ENCODE data around the gene NR2C2. TPM values are rescaled to one million over a fixed set of nuclear protein-coding genes. Genes with fewer than 3 reads are reported as not detected.
A peak's percentile ranks its signal among the peaks of the same experiment; 100 is the strongest.

Gene NR2C2
- 10 to 100 TPM; 54.4 to 60.8 TPM for total RNA-seq
- polyA plus RNA-seq (2013, experiment 1 of 2) = 33.7 TPM
- polyA plus RNA-seq (2013, experiment 2 of 2) = 31.7 TPM
- long read RNA-seq, experiment 1, partial matches to known transcripts = 0 of 1 reads
- long read RNA-seq, experiment 1, other reads (novel, unspliced or antisense) = 1 of 1 reads
- long read RNA-seq, experiment 2, partial matches to known transcripts = 3 of 34 reads
- long read RNA-seq, experiment 2, other reads (novel, unspliced or antisense) = 27 of 34 reads
- long read RNA-seq, experiment 3, partial matches to known transcripts = 2 of 12 reads
- long read RNA-seq, experiment 3, other reads (novel, unspliced or antisense) = 8 of 12 reads
- long read RNA-seq, experiment 4, partial matches to known transcripts = 1 of 2 reads
- long read RNA-seq, experiment 4, other reads (novel, unspliced or antisense) = 1 of 2 reads

- H3K36me3 ChIP-seq (ENCODE audit: control insufficient read depth, insufficient read depth, low read length) = peaks cover 56% of the 10 kb centered on the region
- peak within 1 kb of the TSS; percentile 90 for H3K4me3 Mint-ChIP-seq
- 0% methylated on average over 12 to 107 of the region's 108 CpGs for WGBS, 2 experiments (ENCODE audit: insufficient coverage in 1 of 2, insufficient read length in 1 of 2)
- H3K4me3 ChIP-seq (ENCODE audit: low read length) = peak within 1 kb of the TSS; percentile 98
- peak within 1 kb of the TSS; percentile 99 for H3K27ac Mint-ChIP-seq
- no peaks in the 10 kb centered on the region for H3K9me3 ChIP-seq (ENCODE audit: control insufficient read depth, low read length)
- H3K4me1 Mint-ChIP-seq = peaks cover 38% of the 10 kb centered on the region
- peak; percentile 92 for DNase-seq
- no peaks in the 10 kb centered on the region for H3K27me3 ChIP-seq (ENCODE audit: control insufficient read depth, insufficient read depth, low read length, poor library complexity, severe bottlenecking)
- peak within 1 kb of the TSS; percentile 100 for H3K27ac ChIP-seq (ENCODE audit: low read depth, low read length)
- TF ChIP-seq, protein P1, sequence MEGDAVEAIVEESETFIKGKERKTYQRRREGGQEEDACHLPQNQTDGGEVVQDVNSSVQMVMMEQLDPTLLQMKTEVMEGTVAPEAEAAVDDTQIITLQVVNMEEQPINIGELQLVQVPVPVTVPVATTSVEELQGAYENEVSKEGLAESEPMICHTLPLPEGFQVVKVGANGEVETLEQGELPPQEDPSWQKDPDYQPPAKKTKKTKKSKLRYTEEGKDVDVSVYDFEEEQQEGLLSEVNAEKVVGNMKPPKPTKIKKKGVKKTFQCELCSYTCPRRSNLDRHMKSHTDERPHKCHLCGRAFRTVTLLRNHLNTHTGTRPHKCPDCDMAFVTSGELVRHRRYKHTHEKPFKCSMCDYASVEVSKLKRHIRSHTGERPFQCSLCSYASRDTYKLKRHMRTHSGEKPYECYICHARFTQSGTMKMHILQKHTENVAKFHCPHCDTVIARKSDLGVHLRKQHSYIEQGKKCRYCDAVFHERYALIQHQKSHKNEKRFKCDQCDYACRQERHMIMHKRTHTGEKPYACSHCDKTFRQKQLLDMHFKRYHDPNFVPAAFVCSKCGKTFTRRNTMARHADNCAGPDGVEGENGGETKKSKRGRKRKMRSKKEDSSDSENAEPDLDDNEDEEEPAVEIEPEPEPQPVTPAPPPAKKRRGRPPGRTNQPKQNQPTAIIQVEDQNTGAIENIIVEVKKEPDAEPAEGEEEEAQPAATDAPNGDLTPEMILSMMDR (conservative IDR thresholded peaks at IDR 0.05) = no peak
- peaks cover 42% of the 10 kb centered on the region for H3K36me3 Mint-ChIP-seq (ENCODE audit: low read depth)
- no peaks in the 10 kb centered on the region for H3K27me3 Mint-ChIP-seq (ENCODE audit: insufficient read depth)
- peak within 1 kb of the TSS; percentile 72 for H3K9ac ChIP-seq (ENCODE audit: extremely low read depth, low read length, poor library complexity, severe bottlenecking)
- peaks cover 5% of the 10 kb centered on the region for H3K4me1 ChIP-seq (ENCODE audit: control insufficient read depth, insufficient read depth, low read length)
- no peaks in the 10 kb centered on the region for H3K9me3 Mint-ChIP-seq
Observed at GRCh38 chr3:14947100-14947885, at the start of gene NR2C2. Gene NR2C2 (plus strand): TSS chr3:14947583. CDS start chr3:15003915, 56,332 bp downstream.

DNA sequence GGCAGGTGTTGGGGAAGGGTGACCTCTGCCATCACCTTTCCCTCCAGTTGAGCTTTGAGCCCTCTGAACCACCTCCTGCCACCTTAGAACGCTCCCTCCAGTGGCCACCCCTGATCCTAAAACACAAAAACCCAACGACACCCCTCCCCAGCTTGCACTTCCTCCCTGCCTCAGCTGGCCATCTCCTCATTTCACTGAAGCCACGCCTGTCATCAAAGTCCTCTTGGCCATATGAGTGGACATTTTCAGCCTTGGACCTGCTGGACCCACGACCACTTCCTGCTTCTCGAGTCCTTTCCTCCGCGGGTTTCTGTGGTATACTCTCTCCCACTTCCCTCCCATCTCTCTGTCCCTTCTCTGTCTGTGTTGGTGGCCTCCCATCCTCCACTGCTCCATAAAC, 48.5 kb upstream of the NR2C2 start:
- no peak overlapping the region for H3K27ac ChIP-seq (ENCODE audit: low read depth, low read length)
- TF ChIP-seq, protein P1 (conservative IDR thresholded peaks at IDR 0.05) = peak; percentile 26
- H3K4me1 ChIP-seq (ENCODE audit: control insufficient read depth, insufficient read depth, low read length) = no peaks in the 10 kb centered on the region
- no peaks in the 10 kb centered on the region for H3K27me3 ChIP-seq (ENCODE audit: control insufficient read depth, insufficient read depth, low read length, poor library complexity, severe bottlenecking)
- H3K4me3 ChIP-seq (ENCODE audit: low read length) = no peak overlapping the region
- peak; percentile 52 for DNase-seq
- H3K9me3 Mint-ChIP-seq = no peaks in the 10 kb centered on the region
- H3K9me3 ChIP-seq (ENCODE audit: control insufficient read depth, low read length) = no peaks in the 10 kb centered on the region
- H3K9ac ChIP-seq (ENCODE audit: extremely low read depth, low read length, poor library complexity, severe bottlenecking) = no peak overlapping the region
- peaks cover 12% of the 10 kb centered on the region for H3K36me3 Mint-ChIP-seq (ENCODE audit: low read depth)
- H3K4me3 Mint-ChIP-seq = no peak overlapping the region
- no peaks in the 10 kb centered on the region for H3K36me3 ChIP-seq (ENCODE audit: control insufficient read depth, insufficient read depth, low read length)
- no peaks in the 10 kb centered on the region for H3K27me3 Mint-ChIP-seq (ENCODE audit: insufficient read depth)
- WGBS, 2 experiments (ENCODE audit: insufficient coverage in 1 of 2, insufficient read length in 1 of 2) = 76 to 79% methylated on average over 5 to 7 of the region's 7 CpGs
- no peak overlapping the region for H3K27ac Mint-ChIP-seq
- peaks cover 4% of the 10 kb centered on the region for H3K4me1 Mint-ChIP-seq

- TF ChIP-seq, protein P1 (conservative IDR thresholded peaks at IDR 0.05) = peak; percentile 45
- Histone ChIP-seq H3K27me3 (ENCODE audit: control insufficient read depth, insufficient read depth, low read length, poor library complexity, severe bottlenecking) (no peaks in the 10 kb centered on the region), H3K4me3 (ENCODE audit: low read length) (no peak overlapping the region), H3K27ac (ENCODE audit: low read depth, low read length) (no peak overlapping the region), H3K4me1 (ENCODE audit: control insufficient read depth, insufficient read depth, low read length) (no peaks in the 10 kb centered on the region), H3K9me3 (ENCODE audit: control insufficient read depth, low read length) (peaks cover 2% of the 10 kb centered on the region), H3K36me3 (ENCODE audit: control insufficient read depth, insufficient read depth, low read length) (no peaks in the 10 kb centered on the region), H3K9ac (ENCODE audit: extremely low read depth, low read length, poor library complexity, severe bottlenecking) (no peak overlapping the region)
- DNase-seq = peak; percentile 84
- no peak overlapping the region for H3K4me3 Mint-ChIP-seq
- H3K9me3 Mint-ChIP-seq = peaks cover 6% of the 10 kb centered on the region
- peaks cover 19% of the 10 kb centered on the region for H3K36me3 Mint-ChIP-seq (ENCODE audit: low read depth)
- no peak overlapping the region for H3K27ac Mint-ChIP-seq
- 66 to 70% methylated on average over 7 to 9 of the region's 9 CpGs for WGBS, 2 experiments (ENCODE audit: insufficient coverage in 1 of 2, insufficient read length in 1 of 2)
- peaks cover 4% of the 10 kb centered on the region for H3K4me1 Mint-ChIP-seq
- no peaks in the 10 kb centered on the region for H3K27me3 Mint-ChIP-seq (ENCODE audit: insufficient read depth)
Observed at GRCh38 chr3:14899993-14900618, 47.3 kb upstream of the NR2C2 start.

Measured in endodermal cell (in vitro differentiated cells).